Stimulated activated naive CD8-positive, alpha-beta T cell treated with anti-CD3 and anti-CD28 coated beads, Interleukin-15, amount 100 ng/mL, for 72 hours (primary cell): ENCODE results near the gene KRT3.
"Not testable (repeated sequence)": the region's sequence is repeated elsewhere in the genome, so short reads cannot be mapped to it uniquely, and the experiment has no call there.

ENCODE experiments used
- ATAC-seq: fragments of 150-1000 bp; cut with Tn5 transposase; 2 replicates; pipeline ENCODE4 v1.10.0; 2021; ENCODE audit warnings: mild to moderate bottlenecking, moderate library complexity
- DNase-seq, 2 donors: peaks; one replicate each; pipeline ENCODE4 v3.0.0; 2021 to 2022
- H3K27ac Mint-ChIP-seq, 2 donors: one replicate each; pipeline ENCODE4 v1.8.0; 2022; ENCODE audit warnings: mild to moderate bottlenecking in 2 of 2, mixed read lengths in 2 of 2, moderate library complexity in 2 of 2
- H3K27me3 Mint-ChIP-seq: one replicate; pipeline ENCODE4 v1.8.0; 2022; ENCODE audit warnings: mixed read lengths
- H3K4me1 Mint-ChIP-seq: one replicate; pipeline ENCODE4 v1.8.0; 2022; ENCODE audit warnings: mild to moderate bottlenecking, mixed read lengths
- H3K4me3 Mint-ChIP-seq, 2 donors: one replicate each; pipeline ENCODE4 v1.8.0; 2022; ENCODE audit warnings: mild to moderate bottlenecking in 2 of 2, mixed read lengths in 2 of 2, moderate library complexity in 1 of 2
- H3K9me3 Mint-ChIP-seq, 2 donors: one replicate each; pipeline ENCODE4 v1.8.0; 2022; ENCODE audit warnings: mixed read lengths in 2 of 2

The KRT3 gene

GRCh38 chr12:52798671-52799504 is 3.0 kb upstream of the KRT3 start:
- DNase-seq = no peak
- H3K9me3 Mint-ChIP-seq = no peaks in the 10 kb centered on the region
- H3K4me3 Mint-ChIP-seq = no peak overlapping the region
- no peak for ATAC-seq
- H3K27ac Mint-ChIP-seq = no peak overlapping the region
- peaks cover 12% of the 10 kb centered on the region for H3K4me1 Mint-ChIP-seq
- H3K27me3 Mint-ChIP-seq = no peaks in the 10 kb centered on the region

GRCh38 chr12:52798003-52798670 is 2.2 kb upstream of the KRT3 start:
- Mint-ChIP-seq H3K4me1 (peaks cover 12% of the 10 kb centered on the region), H3K27ac (no peak overlapping the region)

GRCh38 chr12:52797529-52797894 is 1.6 kb upstream of the KRT3 start:
- H3K4me1 Mint-ChIP-seq = peaks cover 16% of the 10 kb centered on the region
- no peak overlapping the region for H3K27ac Mint-ChIP-seq
- no peak for ATAC-seq
- no peak for DNase-seq
- H3K27me3 Mint-ChIP-seq = no peaks in the 10 kb centered on the region
- no peak overlapping the region for H3K4me3 Mint-ChIP-seq
- H3K9me3 Mint-ChIP-seq = no peaks in the 10 kb centered on the region

More at GRCh38 chr12:52798003-52798670, 2.2 kb upstream of the KRT3 start:
- no peak for DNase-seq
- Mint-ChIP-seq H3K9me3 (no peaks in the 10 kb centered on the region), H3K27me3 (no peaks in the 10 kb centered on the region), H3K4me3 (no peak overlapping the region)
- ATAC-seq = no peak

- DNase-seq (no peak), ATAC-seq (no peak)
- Mint-ChIP-seq H3K9me3 (no peaks in the 10 kb centered on the region), H3K4me1 (peaks cover 21% of the 10 kb centered on the region), H3K4me3 (no peak overlapping the region), H3K27me3 (no peaks in the 10 kb centered on the region), H3K27ac (no peak overlapping the region)
These were observed 1.1 kb upstream of the KRT3 start for GRCh38 chr12:52796839-52797528.

GRCh38 chr12:52796429-52796794 is 495 bp upstream of the KRT3 start:
- H3K27me3 Mint-ChIP-seq = peaks cover 6% of the 10 kb centered on the region
- no peaks in the 10 kb centered on the region for H3K9me3 Mint-ChIP-seq
- peaks cover 27% of the 10 kb centered on the region for H3K4me1 Mint-ChIP-seq
- ATAC-seq (no peak), DNase-seq (no peak)
- no peak overlapping the region for H3K27ac Mint-ChIP-seq
- H3K4me3 Mint-ChIP-seq = no peak overlapping the region

GRCh38 chr12:52795332-52795674 is 614 bp downstream of the KRT3 start:
- not testable (repeated sequence) for ATAC-seq, H3K9me3 Mint-ChIP-seq, H3K27ac Mint-ChIP-seq, H3K4me3 Mint-ChIP-seq, DNase-seq
- Mint-ChIP-seq H3K4me1 (peaks cover 34% of the 10 kb centered on the region), H3K27me3 (peaks cover 14% of the 10 kb centered on the region)

GRCh38 chr12:52794479-52795331 is 1.2 kb downstream of the KRT3 start:
- DNase-seq (no peak), ATAC-seq (no peak)
- Mint-ChIP-seq H3K4me3 (no peak overlapping the region), H3K27me3 (peaks cover 20% of the 10 kb centered on the region), H3K4me1 (peaks cover 40% of the 10 kb centered on the region), H3K9me3 (no peaks in the 10 kb centered on the region), H3K27ac (peak overlapping the region in 1 of 2 donors; percentile 10)

GRCh38 chr12:52792185-52793029 is 3.5 kb downstream of the KRT3 start:
- no peak for DNase-seq
- no peak overlapping the region for H3K4me3 Mint-ChIP-seq
- no peak overlapping the region for H3K27ac Mint-ChIP-seq
- ATAC-seq = no peak
- no peaks in the 10 kb centered on the region for H3K9me3 Mint-ChIP-seq
- peaks cover 49% of the 10 kb centered on the region for H3K4me1 Mint-ChIP-seq
- peaks cover 35% of the 10 kb centered on the region for H3K27me3 Mint-ChIP-seq

GRCh38 chr12:52791271-52792184 is 4.4 kb downstream of the KRT3 start:
- no peak overlapping the region for H3K4me3 Mint-ChIP-seq
- H3K4me1 Mint-ChIP-seq = peaks cover 49% of the 10 kb centered on the region
- no peak for DNase-seq
- H3K27me3 Mint-ChIP-seq = peaks cover 35% of the 10 kb centered on the region
- no peak overlapping the region for H3K27ac Mint-ChIP-seq
- H3K9me3 Mint-ChIP-seq = no peaks in the 10 kb centered on the region
- no peak for ATAC-seq

- Mint-ChIP-seq H3K27ac (no peak overlapping the region), H3K4me3 (peak overlapping the region in 1 of 2 donors; percentile 43), H3K4me1 (peaks cover 49% of the 10 kb centered on the region), H3K27me3 (peaks cover 39% of the 10 kb centered on the region), H3K9me3 (peaks cover 0 to 4% of the 10 kb centered on the region in 2 donors)
- DNase-seq (no peak), ATAC-seq (no peak)
These were observed 5.3 kb downstream of the KRT3 start for GRCh38 chr12:52790427-52791270.

- DNase-seq (peak in 1 of 2 donors; percentile 17), ATAC-seq (peak; percentile 15)
- H3K4me3 Mint-ChIP-seq = peak overlapping the region in 1 of 2 donors; percentile 43
- H3K27me3 Mint-ChIP-seq = peaks cover 47% of the 10 kb centered on the region
- peaks cover 46% of the 10 kb centered on the region for H3K4me1 Mint-ChIP-seq
- peak overlapping the region in 1 of 2 donors; percentile 86 for H3K27ac Mint-ChIP-seq
- peaks cover 0 to 7% of the 10 kb centered on the region in 2 donors for H3K9me3 Mint-ChIP-seq
These were observed 6.1 kb downstream of the KRT3 start for GRCh38 chr12:52789637-52790426.

- peaks cover 47% of the 10 kb centered on the region for H3K27me3 Mint-ChIP-seq
- H3K4me1 Mint-ChIP-seq = peaks cover 38% of the 10 kb centered on the region
- peak overlapping the region in 1 of 2 donors; percentile 25 for H3K4me3 Mint-ChIP-seq
- H3K27ac Mint-ChIP-seq = peak overlapping the region in 1 of 2 donors; percentile 86
- H3K9me3 Mint-ChIP-seq = peaks cover 0 to 7% of the 10 kb centered on the region in 2 donors
- DNase-seq (no peak), ATAC-seq (no peak)
These were observed 6.9 kb downstream of the KRT3 start for GRCh38 chr12:52788876-52789636.
